Cardiac fibroblast (primary cell): ENCODE data around the gene TNFRSF1B.

ENCODE experiments used
- DNase-seq, 2 donors: peaks; one replicate each; pipeline versions ENCODE4 v3.0.0 to v3.0.0-alpha.2; 2010; ENCODE audit warnings: low read depth in 2 of 2
- H3K4me3 ChIP-seq, 2 donors: replicated peaks in 1 of 2; 1 replicate in 1 of 2; 2 replicates in 1 of 2; pipeline ENCODE4 v1.5.1; 2011; ENCODE audit warnings: low read depth in 2 of 2, low read length in 2 of 2, mild to moderate bottlenecking in 2 of 2, moderate library complexity in 1 of 2
- CTCF ChIP-seq: IDR thresholded peaks from one replicate; pipeline ENCODE4 v1.5.1; 2011; ENCODE audit warnings: low read depth, mild to moderate bottlenecking, low read length, inconsistent platforms

Gene TNFRSF1B

GRCh38 chr1:12127206-12127810 is 39.5 kb upstream of the TNFRSF1B start:
- no peak for DNase-seq
- H3K4me3 ChIP-seq: no peak overlapping the region
- TF ChIP-seq CTCF: no peak

- no peak for TF ChIP-seq CTCF
- no peak for DNase-seq
- no peak overlapping the region for H3K4me3 ChIP-seq
Observed at GRCh38 chr1:12128120-12128519, 38.7 kb upstream of the TNFRSF1B start.

- H3K4me3 ChIP-seq: no peak overlapping the region
- no peak for TF ChIP-seq CTCF
- no peak for DNase-seq
Observed at GRCh38 chr1:12129624-12130023, 37.2 kb upstream of the TNFRSF1B start.

- H3K4me3 ChIP-seq: no peak overlapping the region
- no peak for TF ChIP-seq CTCF
- DNase-seq: no peak
Observed at GRCh38 chr1:12130466-12131130, 36.2 kb upstream of the TNFRSF1B start.

GRCh38 chr1:12132078-12132477 is 34.7 kb upstream of the TNFRSF1B start:
- TF ChIP-seq CTCF: no peak
- peak in 1 of 2 donors; percentile 60 for DNase-seq
- H3K4me3 ChIP-seq: no peak overlapping the region

- no peak for DNase-seq
- no peak for TF ChIP-seq CTCF
- H3K4me3 ChIP-seq: no peak overlapping the region
Observed at GRCh38 chr1:12134716-12135115, 32.1 kb upstream of the TNFRSF1B start.
